Activated naive CD8-positive, alpha-beta T cell treated with anti-CD3 and anti-CD28 coated beads, Interleukin-2, amount 50 U/mL, for 24 hours (primary cell): ENCODE measurements around the gene PSMD2.
"Not testable (repeated sequence)": the region's sequence is repeated elsewhere in the genome, so short reads cannot be mapped to it uniquely, and the experiment has no call there.

ENCODE experiments used
- ATAC-seq: fragments of 150-1000 bp; cut with Tn5 transposase; one replicate; pipeline ENCODE4 v1.10.0; 2021
- DNase-seq: peaks from one replicate; pipeline ENCODE4 v3.0.0; 2021
- H3K27ac Mint-ChIP-seq: one replicate; pipeline ENCODE4 v1.8.0; 2021; ENCODE audit warnings: mild to moderate bottlenecking, mixed read lengths
- H3K27me3 Mint-ChIP-seq: one replicate; pipeline ENCODE4 v1.8.0; 2021; ENCODE audit warnings: mixed read lengths
- H3K36me3 Mint-ChIP-seq: one replicate; pipeline ENCODE4 v1.8.0; 2021; ENCODE audit warnings: low read depth, mixed read lengths
- H3K4me1 Mint-ChIP-seq: one replicate; pipeline ENCODE4 v1.8.0; 2021; ENCODE audit warnings: mixed read lengths
- H3K4me3 Mint-ChIP-seq: one replicate; pipeline ENCODE4 v1.8.0; 2021; ENCODE audit warnings: mild to moderate bottlenecking, moderate library complexity, mixed read lengths
- H3K9me3 Mint-ChIP-seq: one replicate; pipeline ENCODE4 v1.8.0; 2021; ENCODE audit warnings: mixed read lengths

Gene PSMD2

GRCh38 chr3:184262764-184263179, 36.3 kb upstream of the PSMD2 start:
- H3K27me3 Mint-ChIP-seq, result peaks cover 46% of the 10 kb centered on the region

GRCh38 chr3:184267249-184267648, 31.8 kb upstream of the PSMD2 start:
- H3K27ac Mint-ChIP-seq, DNase-seq, ATAC-seq, H3K4me3 Mint-ChIP-seq, H3K9me3 Mint-ChIP-seq, H3K36me3 Mint-ChIP-seq, H3K4me1 Mint-ChIP-seq: not testable (repeated sequence)
- H3K27me3 Mint-ChIP-seq, result peaks cover 33% of the 10 kb centered on the region

More at GRCh38 chr3:184262764-184263179, 36.3 kb upstream of the PSMD2 start:
- ATAC-seq, result no peak
- no peaks in the 10 kb centered on the region for H3K9me3 Mint-ChIP-seq
- DNase-seq, result no peak
- no peak overlapping the region for H3K27ac Mint-ChIP-seq
- H3K4me3 Mint-ChIP-seq, result peak overlapping the region; percentile 81
- peaks cover 17% of the 10 kb centered on the region for H3K4me1 Mint-ChIP-seq
- peaks cover 6% of the 10 kb centered on the region for H3K36me3 Mint-ChIP-seq

- no peak for DNase-seq
- ATAC-seq, result no peak
- no peaks in the 10 kb centered on the region for H3K9me3 Mint-ChIP-seq
- peaks cover 35% of the 10 kb centered on the region for H3K27me3 Mint-ChIP-seq
- no peak overlapping the region for H3K27ac Mint-ChIP-seq
- no peaks in the 10 kb centered on the region for H3K4me1 Mint-ChIP-seq
- no peaks in the 10 kb centered on the region for H3K36me3 Mint-ChIP-seq
- no peak overlapping the region for H3K4me3 Mint-ChIP-seq
These were observed 26.8 kb upstream of the PSMD2 start for GRCh38 chr3:184272269-184272668.

GRCh38 chr3:184275381-184275701, 23.7 kb upstream of the PSMD2 start:
- no peaks in the 10 kb centered on the region for H3K9me3 Mint-ChIP-seq
- H3K27me3 Mint-ChIP-seq, result peaks cover 42% of the 10 kb centered on the region
- DNase-seq (no peak), ATAC-seq (no peak)
- no peaks in the 10 kb centered on the region for H3K4me1 Mint-ChIP-seq
- no peaks in the 10 kb centered on the region for H3K36me3 Mint-ChIP-seq
- H3K4me3 Mint-ChIP-seq, result no peak overlapping the region
- no peak overlapping the region for H3K27ac Mint-ChIP-seq

GRCh38 chr3:184275961-184276910, 22.8 kb upstream of the PSMD2 start, which contains the start of gene ECE2:
Gene ECE2, plus strand, starts transcription at chr3:184276022. Its CDS starts 132 bp downstream, at chr3:184276154.
- Mint-ChIP-seq H3K27ac (no peak within 1 kb of the TSS), H3K9me3 (no peaks in the 10 kb centered on the region), H3K4me3 (no peak within 1 kb of the TSS), H3K36me3 (no peaks in the 10 kb centered on the region), H3K27me3 (peaks cover 42% of the 10 kb centered on the region), H3K4me1 (no peaks in the 10 kb centered on the region)
- ATAC-seq (no peak), DNase-seq (no peak)

GRCh38 chr3:184277366-184277765, 21.7 kb upstream of the PSMD2 start:
- Mint-ChIP-seq H3K27me3 (peaks cover 42% of the 10 kb centered on the region), H3K4me3 (no peak overlapping the region), H3K4me1 (no peaks in the 10 kb centered on the region), H3K9me3 (no peaks in the 10 kb centered on the region), H3K27ac (no peak overlapping the region), H3K36me3 (no peaks in the 10 kb centered on the region)
- no peak for DNase-seq
- no peak for ATAC-seq

- H3K27me3 Mint-ChIP-seq, result peaks cover 20% of the 10 kb centered on the region
- no peaks in the 10 kb centered on the region for H3K4me1 Mint-ChIP-seq
- no peak overlapping the region for H3K27ac Mint-ChIP-seq
- no peaks in the 10 kb centered on the region for H3K9me3 Mint-ChIP-seq
- DNase-seq (no peak), ATAC-seq (no peak)
- H3K4me3 Mint-ChIP-seq, result no peak overlapping the region
- H3K36me3 Mint-ChIP-seq, result no peaks in the 10 kb centered on the region
These were observed 16.1 kb upstream of the PSMD2 start for GRCh38 chr3:184282941-184283340.

- H3K27ac Mint-ChIP-seq, result no peak overlapping the region
- no peaks in the 10 kb centered on the region for H3K4me1 Mint-ChIP-seq
- peaks cover 16% of the 10 kb centered on the region for H3K27me3 Mint-ChIP-seq
- H3K9me3 Mint-ChIP-seq, result no peaks in the 10 kb centered on the region
- DNase-seq, result no peak
- no peak for ATAC-seq
- H3K36me3 Mint-ChIP-seq, result no peaks in the 10 kb centered on the region
- H3K4me3 Mint-ChIP-seq, result no peak overlapping the region
These were observed 15.4 kb upstream of the PSMD2 start for GRCh38 chr3:184283681-184284080.

GRCh38 chr3:184284696-184285095, 14.3 kb upstream of the PSMD2 start:
- Mint-ChIP-seq H3K9me3 (no peaks in the 10 kb centered on the region), H3K27me3 (peaks cover 12% of the 10 kb centered on the region), H3K27ac (no peak overlapping the region), H3K36me3 (no peaks in the 10 kb centered on the region), H3K4me3 (no peak overlapping the region), H3K4me1 (no peaks in the 10 kb centered on the region)
- ATAC-seq, result peak; percentile 35
- DNase-seq, result peak; percentile 35

GRCh38 chr3:184289426-184289938, 9.6 kb upstream of the PSMD2 start:
- Mint-ChIP-seq H3K27ac (no peak overlapping the region), H3K4me3 (no peak overlapping the region), H3K4me1 (no peaks in the 10 kb centered on the region), H3K27me3 (peaks cover 11% of the 10 kb centered on the region), H3K36me3 (no peaks in the 10 kb centered on the region), H3K9me3 (no peaks in the 10 kb centered on the region)
- peak; percentile 80 for DNase-seq
- ATAC-seq, result peak; percentile 69

- H3K4me3 Mint-ChIP-seq, result no peak overlapping the region
- no peak for ATAC-seq
- H3K4me1 Mint-ChIP-seq, result no peaks in the 10 kb centered on the region
- no peaks in the 10 kb centered on the region for H3K9me3 Mint-ChIP-seq
- H3K27me3 Mint-ChIP-seq, result peaks cover 11% of the 10 kb centered on the region
- DNase-seq, result no peak
- H3K27ac Mint-ChIP-seq, result no peak overlapping the region
- H3K36me3 Mint-ChIP-seq, result no peaks in the 10 kb centered on the region
These were observed 8.7 kb upstream of the PSMD2 start for GRCh38 chr3:184290331-184290730.

- Mint-ChIP-seq H3K27me3 (peaks cover 7% of the 10 kb centered on the region), H3K4me3 (no peak overlapping the region), H3K27ac (no peak overlapping the region), H3K9me3 (no peaks in the 10 kb centered on the region), H3K4me1 (no peaks in the 10 kb centered on the region), H3K36me3 (no peaks in the 10 kb centered on the region)
- no peak for DNase-seq
- ATAC-seq, result no peak
These were observed 7.8 kb upstream of the PSMD2 start for GRCh38 chr3:184291044-184291737.

GRCh38 chr3:184291738-184292445, 7.1 kb upstream of the PSMD2 start:
- Mint-ChIP-seq H3K9me3 (no peaks in the 10 kb centered on the region), H3K4me3 (no peak overlapping the region), H3K4me1 (no peaks in the 10 kb centered on the region), H3K27me3 (peaks cover 6% of the 10 kb centered on the region), H3K36me3 (no peaks in the 10 kb centered on the region), H3K27ac (no peak overlapping the region)
- ATAC-seq (no peak), DNase-seq (no peak)

GRCh38 chr3:184295771-184296170, 3.3 kb upstream of the PSMD2 start:
- Mint-ChIP-seq H3K4me3 (no peak overlapping the region), H3K27me3 (no peaks in the 10 kb centered on the region), H3K4me1 (peaks cover 18% of the 10 kb centered on the region), H3K9me3 (no peaks in the 10 kb centered on the region), H3K36me3 (peaks cover 14% of the 10 kb centered on the region), H3K27ac (no peak overlapping the region)
- ATAC-seq, result no peak
- no peak for DNase-seq
